AG04450 (cell line): ENCODE results near the gene THBS4. TPM values are rescaled to one million over a fixed set of nuclear protein-coding genes. Genes with fewer than 3 reads are reported as not detected.

Experiments used
- CTCF ChIA-PET: fragments of 300-600, 350-600 bp; formaldehyde crosslinking; extraction: SDS; loops from one replicate; lab custom pipeline; 2022; ENCODE audit warnings: antibody characterized with exemption, inconsistent platforms; lab: Charles Lee
- POLR2A ChIA-PET: fragments of 350-600 bp; formaldehyde crosslinking; extraction: SDS; loops from one replicate; lab custom pipeline; 2021; ENCODE audit warnings: antibody characterized with exemption, inconsistent platforms; lab: Yijun Ruan, JAX
- DNase-seq: peaks from one replicate; pipeline ENCODE4 v3.0.0-alpha.2; 2011; ENCODE audit warnings: low read depth, low spot score
- H3K27ac ChIP-seq: one replicate; pipeline ENCODE4 v1.5.1; 2012; ENCODE audit warnings: low read depth, low read length, control low read depth
- H3K27me3 ChIP-seq: one replicate; pipeline ENCODE4 v1.6.0; 2012; ENCODE audit warnings: low read length; ENCODE audit not compliant: control insufficient read depth, insufficient read depth
- H3K4me3 ChIP-seq: 2 replicates; pipeline ENCODE4 v1.5.1; 2011; ENCODE audit warnings: mild to moderate bottlenecking, low read depth, low read length, control low read depth
- H3K9me3 ChIP-seq: 2 replicates; pipeline ENCODE4 v1.5.1; 2012; ENCODE audit warnings: low read length; ENCODE audit not compliant: control insufficient read depth, insufficient read depth
- CTCF ChIP-seq: IDR thresholded peaks from 2 replicates; pipeline ENCODE4 v1.5.1; 2011; ENCODE audit warnings: low read depth, low read length, control low read depth, inconsistent platforms
- polyA plus RNA-seq: library from polyadenylated mRNA; depleted of rRNA; stranded (reverse); fragments of >200 nt; gene quantifications from 2 replicates; pipeline ENCODE4 v1.2.3, GENCODE V29; 2011

THBS4 gene
- polyA plus RNA-seq, 1 experiment, result 0.94 TPM

- no peak overlapping the region for H3K27ac ChIP-seq
- H3K4me3 ChIP-seq, result no peak overlapping the region
- no peak for DNase-seq
- CTCF ChIA-PET, result interaction anchor here (3.9 kb wide), 1 partner anchor 22 kb away, joined by 20 read pairs; no protein-coding TSS in a partner anchor
- POLR2A ChIA-PET, result no interaction called here
- TF ChIP-seq CTCF, result no peak
- H3K9me3 ChIP-seq, result no peaks in the 10 kb centered on the region; the same call in 1 of the 2 replicates
- peaks cover 3% of the 10 kb centered on the region for H3K27me3 ChIP-seq
Measured at GRCh38 chr5:80061547-80061946, 26.4 kb downstream of the THBS4 start.

DNA sequence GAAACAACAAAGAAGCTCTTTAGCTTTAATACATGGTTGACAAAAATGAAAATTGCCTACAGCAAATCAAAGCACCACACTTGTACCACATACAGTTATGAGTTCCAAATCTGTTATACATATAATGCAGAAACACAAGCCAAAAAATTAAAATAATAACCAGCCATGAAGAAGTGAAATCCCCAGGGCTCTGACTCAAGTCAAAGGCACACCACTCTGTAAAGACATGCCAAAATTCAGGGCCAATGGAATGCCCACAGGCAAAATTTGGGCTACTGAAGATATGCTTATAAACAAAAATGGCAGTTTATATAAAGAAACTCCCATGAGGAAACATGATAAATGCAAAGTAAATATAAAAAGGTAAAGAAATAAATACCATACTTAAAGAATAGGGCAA lies 29.0 kb downstream of the THBS4 start:
- ChIA-PET CTCF (interaction anchor here (3.9 kb wide), 1 partner anchor 19 kb away, joined by 20 read pairs; no protein-coding TSS in a partner anchor), POLR2A (no interaction called here)
- Histone ChIP-seq H3K9me3 (no peaks in the 10 kb centered on the region), H3K27me3 (no peaks in the 10 kb centered on the region), H3K4me3 (no peak overlapping the region), H3K27ac (no peak overlapping the region)
- TF ChIP-seq CTCF, result no peak
- DNase-seq, result no peak

DNA sequence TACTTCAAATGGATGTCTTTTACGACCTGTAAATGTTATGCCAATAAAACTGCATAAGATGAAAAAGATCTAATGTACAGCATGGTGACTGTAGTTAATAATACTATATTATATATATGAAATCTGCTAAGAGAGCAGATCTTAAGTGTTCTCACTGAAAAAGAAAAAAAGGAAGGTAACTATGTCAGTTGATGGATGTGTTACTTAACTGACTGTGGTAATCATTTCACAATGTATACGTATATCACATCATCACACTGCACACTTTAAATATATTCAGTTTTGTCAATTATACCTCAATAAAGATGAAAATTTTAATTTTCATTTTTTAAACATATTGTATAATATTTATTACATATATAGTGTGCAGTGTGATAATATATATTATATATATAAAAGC lies 31.9 kb downstream of the THBS4 start:
- no peak overlapping the region for H3K4me3 ChIP-seq
- H3K27me3 ChIP-seq, result no peaks in the 10 kb centered on the region
- ChIA-PET CTCF (no interaction called here), POLR2A (no interaction called here)
- no peaks in the 10 kb centered on the region for H3K9me3 ChIP-seq
- no peak for TF ChIP-seq CTCF
- no peak for DNase-seq
- H3K27ac ChIP-seq, result no peak overlapping the region

- ChIA-PET CTCF (interaction anchor here (2.4 kb wide), 1 partner anchor 16 kb away, joined by 18 read pairs; no protein-coding TSS in a partner anchor), POLR2A (no interaction called here)
- no peak for DNase-seq
- TF ChIP-seq CTCF, result no peak
- H3K9me3 ChIP-seq, result no peaks in the 10 kb centered on the region
- H3K27ac ChIP-seq, result no peak overlapping the region
- no peaks in the 10 kb centered on the region for H3K27me3 ChIP-seq
- no peak overlapping the region for H3K4me3 ChIP-seq
Measured at GRCh38 chr5:80067531-80068245, 32.5 kb downstream of the THBS4 start.

DNA sequence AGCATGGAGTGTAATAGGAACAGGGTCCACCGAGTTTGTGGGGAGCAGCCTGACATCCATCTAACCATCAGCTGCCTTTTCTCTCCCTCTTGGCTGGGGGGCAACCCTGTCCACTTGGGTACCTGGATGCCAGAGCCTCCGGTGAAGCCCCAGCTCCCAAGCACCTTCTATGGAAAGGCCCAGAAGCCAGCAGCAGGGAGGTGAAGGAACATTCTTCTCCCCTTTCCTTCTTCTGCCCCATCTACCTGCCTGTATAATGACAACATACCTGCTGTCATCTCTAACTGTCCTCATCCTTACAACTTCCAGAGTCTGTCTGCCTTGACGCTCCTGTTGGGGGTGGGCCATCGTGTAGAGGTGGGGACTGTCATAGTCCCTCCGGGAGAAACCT lies 33.1 kb downstream of the THBS4 start:
- no peak for DNase-seq
- ChIA-PET CTCF (interaction anchor here (2.4 kb wide), 1 partner anchor 15 kb away, joined by 18 read pairs; no protein-coding TSS in a partner anchor), POLR2A (no interaction called here)
- Histone ChIP-seq H3K9me3 (no peaks in the 10 kb centered on the region), H3K27me3 (no peaks in the 10 kb centered on the region), H3K27ac (no peak overlapping the region), H3K4me3 (no peak overlapping the region)
- TF ChIP-seq CTCF, result no peak
